Measurements from ENCODE around the gene TNF. TPM values are rescaled to one million over a fixed set of nuclear protein-coding genes. Genes with fewer than 3 reads are reported as not detected.

The TNF gene
- total and polyA plus RNA-seq, 2 of the 13 experiments (the other 11 are each of a cell fraction or from before 2014, with no cell fraction given): not detected

GRCh38 chr6:31580807-31581433 is 5.6 kb downstream of the TNF start (continued):
- 0 out of 2 replicates have a peak, but pooled peaks have one; percentile 54 for TF ChIP-seq RERE (CRISPR knock-in tag; IDR thresholded peaks at IDR 0.05; ENCODE audit: low read depth)
- peak; percentile 81; the same call in 1 of the 2 replicates for TF ChIP-seq SALL2 (CRISPR knock-in tag; IDR thresholded peaks at IDR 0.05)
- peak; percentile 77; the same call in 1 of the 2 replicates for TF ChIP-seq ARHGAP35 (CRISPR knock-in tag; IDR thresholded peaks at IDR 0.05; ENCODE audit: borderline replicate concordance)
- TF ChIP-seq CREBL2 (CRISPR knock-in tag; IDR thresholded peaks at IDR 0.05; ENCODE audit: borderline replicate concordance): no peak
- no peak for TF ChIP-seq HNF1A (IDR thresholded peaks at IDR 0.05; ENCODE audit: low read depth)
- TF ChIP-seq HNF1A (CRISPR knock-in tag; IDR thresholded peaks at IDR 0.05; ENCODE audit: borderline replicate concordance): peak; percentile 55; the same call in 1 of the 2 replicates
- TF ChIP-seq ZBTB38 (CRISPR knock-in tag; IDR thresholded peaks at IDR 0.05): peak; percentile 76
- TF ChIP-seq SMARCE1 (IDR thresholded peaks at IDR 0.05; ENCODE audit: borderline replicate concordance): no peak
- 0 out of 2 replicates have a peak, but pooled peaks have one; percentile 2 for TF ChIP-seq ZFP1 (CRISPR knock-in tag; IDR thresholded peaks at IDR 0.05)
- peak; percentile 86; the same call in 1 of the 2 replicates for TF ChIP-seq ZNF331 (CRISPR knock-in tag; IDR thresholded peaks at IDR 0.05)
- TF ChIP-seq NR2F2 (IDR thresholded peaks at IDR 0.05; ENCODE audit: borderline replicate concordance, low read depth): no peak
- TF ChIP-seq ZNF350 (CRISPR knock-in tag; IDR thresholded peaks at IDR 0.05; ENCODE audit: borderline replicate concordance, low read depth): peak; percentile 83; the same call in 1 of the 2 replicates
- TF ChIP-seq MTF1 (CRISPR knock-in tag; IDR thresholded peaks at IDR 0.05): no peak
- TF ChIP-seq ZSCAN31 (CRISPR knock-in tag; IDR thresholded peaks at IDR 0.05; ENCODE audit: low read depth): peak; percentile 58; the same call in 1 of the 2 replicates
- TF ChIP-seq PITX1 (CRISPR knock-in tag; IDR thresholded peaks at IDR 0.05): no peak
- 0 out of 2 replicates have a peak, but pooled peaks have one; percentile 21 for TF ChIP-seq ZNF513 (CRISPR knock-in tag; conservative IDR thresholded peaks at IDR 0.05)
- no peak for TF ChIP-seq TMF1 (CRISPR knock-in tag; IDR thresholded peaks at IDR 0.05; ENCODE audit: low read depth)
- TF ChIP-seq ZC3H4 (CRISPR knock-in tag; IDR thresholded peaks at IDR 0.05; ENCODE audit: borderline replicate concordance): no peak
